Brain microvascular endothelial cell (primary cell): ENCODE results near the gene IL1RL1.

Experiments
- DNase-seq: peaks from one replicate; pipeline ENCODE4 v3.0.0-alpha.2; 2020
- H3K27ac ChIP-seq: fragments of 250-450 bp; sonication (Bioruptor Pico); 2 replicates; pipeline ENCODE4 v1.5.1; 2020; ENCODE audit warnings: mild to moderate bottlenecking, moderate library complexity
- H3K27me3 ChIP-seq: fragments of 250-450 bp; sonication (Bioruptor Pico); replicated peaks from 2 replicates; pipeline ENCODE4 v1.5.1; 2020; ENCODE audit warnings: mild to moderate bottlenecking
- H3K36me3 ChIP-seq: fragments of 250-450 bp; sonication (Bioruptor Pico); replicated peaks from 2 replicates; pipeline ENCODE4 v1.5.1; 2020; ENCODE audit warnings: mild to moderate bottlenecking
- H3K4me3 ChIP-seq: 2 replicates; pipeline ENCODE4 v1.5.1; 2011; ENCODE audit warnings: low read depth, mild to moderate bottlenecking, control low read depth, low read length, moderate library complexity
- CTCF ChIP-seq: IDR thresholded peaks from 2 replicates; pipeline ENCODE4 v1.5.1; 2011; ENCODE audit warnings: low read depth, mild to moderate bottlenecking, moderate library complexity, low read length, control low read depth, inconsistent platforms; ENCODE audit errors: missing control alignments
- in situ Hi-C: cut with HindIII; loops from 2 replicates; pipeline ENCODE4 v1.10.0; 2017; ENCODE audit warnings: low sequenced_read_pairs, low pct_ligation_motif_present

IL1RL1 gene

GRCh38 chr2:102277202-102277700 lies 34.1 kb upstream of the IL1RL1 start:
- no peak overlapping the region for H3K27ac ChIP-seq
- no peaks in the 10 kb centered on the region for H3K27me3 ChIP-seq
- no peak for TF ChIP-seq CTCF
- in situ Hi-C loops: no loop called here
- no peak overlapping the region for H3K4me3 ChIP-seq
- DNase-seq: no peak
- no peaks in the 10 kb centered on the region for H3K36me3 ChIP-seq

- in situ Hi-C loops: no loop called here
- TF ChIP-seq CTCF: no peak
These were observed 32.5 kb upstream of the IL1RL1 start for GRCh38 chr2:102278720-102279390.

GRCh38 chr2:102279391-102279735 lies 32.0 kb upstream of the IL1RL1 start:
- Histone ChIP-seq H3K27ac (no peak overlapping the region), H3K4me3 (no peak overlapping the region), H3K27me3 (no peaks in the 10 kb centered on the region), H3K36me3 (no peaks in the 10 kb centered on the region)
- TF ChIP-seq CTCF: no peak
- in situ Hi-C loops: no loop called here
- DNase-seq: no peak

More at GRCh38 chr2:102278720-102279390, 32.5 kb upstream of the IL1RL1 start:
- Histone ChIP-seq H3K36me3 (no peaks in the 10 kb centered on the region), H3K27ac (no peak overlapping the region), H3K4me3 (no peak overlapping the region), H3K27me3 (no peaks in the 10 kb centered on the region)
- no peak for DNase-seq

- H3K4me3 ChIP-seq: no peak overlapping the region
- no peaks in the 10 kb centered on the region for H3K36me3 ChIP-seq
- no peaks in the 10 kb centered on the region for H3K27me3 ChIP-seq
- TF ChIP-seq CTCF: no peak
- in situ Hi-C loops: no loop called here
- H3K27ac ChIP-seq: no peak overlapping the region
- DNase-seq: no peak
These were observed 28.7 kb upstream of the IL1RL1 start for GRCh38 chr2:102282678-102283091.

GRCh38 chr2:102283996-102284395 lies 27.4 kb upstream of the IL1RL1 start:
- Histone ChIP-seq H3K27ac (no peak overlapping the region), H3K4me3 (no peak overlapping the region), H3K36me3 (no peaks in the 10 kb centered on the region), H3K27me3 (no peaks in the 10 kb centered on the region)
- in situ Hi-C loops: no loop called here
- TF ChIP-seq CTCF: no peak
- DNase-seq: no peak

- no peak for DNase-seq
- no peak overlapping the region for H3K27ac ChIP-seq
- TF ChIP-seq CTCF: no peak
- no peaks in the 10 kb centered on the region for H3K27me3 ChIP-seq
- no peaks in the 10 kb centered on the region for H3K36me3 ChIP-seq
- in situ Hi-C loops: no loop called here
- H3K4me3 ChIP-seq: no peak overlapping the region
These were observed 26.8 kb upstream of the IL1RL1 start for GRCh38 chr2:102284611-102285010.
